Endothelial cell of umbilical vein (primary cell): Measurements from ENCODE around the gene MAPKBP1. TPM values are rescaled to one million over a fixed set of nuclear protein-coding genes. Genes with fewer than 3 reads are reported as not detected.

Source experiments
- BruUV-seq: library from RNA; stranded (reverse); fragments of 400-500 nt; replicated peaks from 2 replicates; lab custom pipeline; 2021; lab: Mats Ljungman, UMichigan
- CTCF ChIA-PET: fragments of 300-600, 350-600 bp; sonication (Branson Sonifier 250); formaldehyde crosslinking; loops from one replicate; lab custom pipeline; 2021; ENCODE audit warnings: antibody characterized with exemption, inconsistent platforms; lab: Charles Lee
- POLR2A ChIA-PET: fragments of 300-600, 350-600 bp; sonication (Branson Sonifier 250); formaldehyde crosslinking; loops from one replicate; lab custom pipeline; 2021; ENCODE audit warnings: antibody characterized with exemption, inconsistent platforms; lab: Charles Lee
- DNase-seq: peaks from one replicate; pipeline ENCODE4 v3.0.0-alpha.2; 2011; ENCODE audit warnings: low read depth, low spot score
- FAIRE-seq: peaks from 2 replicates; lab custom pipeline; 2011; peaks lifted over from hg19 to GRCh38; lab: Jason Lieb, UNC
- H2AFZ ChIP-seq: 2 replicates; pipeline ENCODE4 v1.6.0; 2012; ENCODE audit warnings: low read depth, low read length, control low read depth, inconsistent platforms
- H3K27ac ChIP-seq: 2 replicates; pipeline ENCODE4 v1.5.1; 2011; ENCODE audit warnings: low read depth, mild to moderate bottlenecking, control low read depth, low read length, moderate library complexity; ENCODE audit not compliant: insufficient read depth
- H3K27me3 ChIP-seq, 2 experiments: 2 replicates each; pipeline versions ENCODE4 v1.6.0 to v1.6.1; 2011; ENCODE audit warnings: low read length in 2 of 2, mixed read lengths in 1 of 2; ENCODE audit not compliant: control insufficient read depth in 2 of 2, insufficient read depth in 2 of 2
- H3K36me3 ChIP-seq, 2 experiments: 2 replicates in 1 of 2; 3 replicates in 1 of 2; pipeline ENCODE4 v1.5.1; 2011; ENCODE audit warnings: low read length in 2 of 2, mild to moderate bottlenecking in 1 of 2, moderate library complexity in 1 of 2; ENCODE audit not compliant: control insufficient read depth in 2 of 2, insufficient read depth in 2 of 2; ENCODE audit errors: extremely low read depth in 1 of 2
- H3K4me1 ChIP-seq: 3 replicates; pipeline ENCODE4 v1.5.1; 2011; ENCODE audit warnings: mild to moderate bottlenecking, low read length; ENCODE audit not compliant: control insufficient read depth, insufficient read depth; ENCODE audit errors: extremely low read depth
- H3K4me2 ChIP-seq: 2 replicates; pipeline ENCODE4 v1.6.1; 2011; ENCODE audit warnings: low read length, control low read depth, mixed read lengths; ENCODE audit not compliant: insufficient read depth
- H3K4me3 ChIP-seq, 3 experiments: fragments of 200-600 bp in 1 of 3; sonication (generic), shearing (Covaris generic) in 1 of 3; replicated peaks in 1 of 3; 2 replicates each; pipeline ENCODE4 v1.5.1; 2011 to 2016; ENCODE audit warnings: control low read depth in 3 of 3, low read length in 3 of 3, mild to moderate bottlenecking in 2 of 3, inconsistent platforms in 1 of 3, low read depth in 1 of 3, moderate library complexity in 1 of 3; ENCODE audit not compliant: insufficient read depth in 1 of 3
- H3K79me2 ChIP-seq: 2 replicates; pipeline ENCODE4 v1.6.0; 2012; ENCODE audit warnings: low read length, inconsistent platforms; ENCODE audit not compliant: control insufficient read depth, insufficient read depth
- H3K9ac ChIP-seq: replicated peaks from 2 replicates; pipeline ENCODE3; 2011; ENCODE audit warnings: low read length, control low read depth; ENCODE audit not compliant: insufficient read depth; ENCODE audit errors: extremely low read depth
- H3K9me1 ChIP-seq: replicated peaks from 3 replicates; pipeline ENCODE4 v1.6.0; 2011; ENCODE audit warnings: mild to moderate bottlenecking, low read length; ENCODE audit not compliant: control insufficient read depth, insufficient read depth; ENCODE audit errors: extremely low read depth
- H3K9me3 ChIP-seq: replicated peaks from 2 replicates; pipeline ENCODE4 v1.5.1; 2012; ENCODE audit warnings: low read length, inconsistent platforms; ENCODE audit not compliant: control insufficient read depth, insufficient read depth
- H4K20me1 ChIP-seq: replicated peaks from 2 replicates; pipeline ENCODE3; 2011; ENCODE audit warnings: mild to moderate bottlenecking, low read length; ENCODE audit not compliant: control insufficient read depth, insufficient read depth; ENCODE audit errors: extremely low read depth
- EZH2 ChIP-seq: IDR thresholded peaks from 2 replicates; pipeline ENCODE4 v1.6.1; 2012; ENCODE audit warnings: borderline replicate concordance, low read depth, mild to moderate bottlenecking, moderate library complexity, low read length, inconsistent platforms; ENCODE audit not compliant: severe bottlenecking
- FOS ChIP-seq: IDR thresholded peaks from 2 replicates; pipeline ENCODE4 v1.6.1; 2011; ENCODE audit warnings: mild to moderate bottlenecking, low read length, moderate library complexity, borderline replicate concordance; ENCODE audit not compliant: insufficient read depth
- GATA2 ChIP-seq: IDR thresholded peaks from 2 replicates; pipeline ENCODE4 v1.7.0; 2011; ENCODE audit warnings: low read depth, mild to moderate bottlenecking, moderate library complexity, mixed read lengths, low read length; ENCODE audit not compliant: insufficient read length, insufficient read depth
- JUN ChIP-seq: IDR thresholded peaks from 2 replicates; pipeline ENCODE4 v1.6.1; 2011; ENCODE audit warnings: borderline replicate concordance, low read depth; ENCODE audit not compliant: insufficient read length, insufficient read depth
- MYC ChIP-seq: IDR thresholded peaks from one replicate; pipeline ENCODE4 v1.6.1; 2011; ENCODE audit warnings: mild to moderate bottlenecking, low read depth, low read length
- POLR2A ChIP-seq: IDR thresholded peaks from 2 replicates; pipeline ENCODE4 v1.6.1; 2012; ENCODE audit warnings: low read depth, mild to moderate bottlenecking, control low read depth, low read length
- POLR2AphosphoS5 ChIP-seq: IDR thresholded peaks from 2 replicates; pipeline ENCODE4 v1.6.1; 2012; ENCODE audit warnings: low read depth, mild to moderate bottlenecking, control low read depth, low read length, moderate library complexity; ENCODE audit not compliant: insufficient read depth
- dilution Hi-C: fragments of 300-500 bp; cut with MboI; formaldehyde crosslinking; loops from one replicate; pipeline ENCODE4 v1.15.0; 2019; ENCODE audit warnings: low sequenced_read_pairs; ENCODE audit not compliant: extremely low pct_ligation_motif_present
- intact Hi-C: fragments of 100-400 bp; cut with micrococcal nuclease; formaldehyde crosslinking; loops from one replicate; pipeline ENCODE4 v1.10.0; 2022
- polyA plus RNA-seq, 4 experiments: library from polyadenylated mRNA; depleted of rRNA in 3 of 4; stranded (reverse) in 3 of 4; unstranded in 1 of 4; fragments of >200 nt; gene quantifications; 2 replicates each; pipeline versions ENCODE4 v1.2.1 to v1.2.3, GENCODE V29; 2011 to 2012; ENCODE audit warnings: missing spikeins in 1 of 4
- total RNA-seq: library from RNA; stranded (reverse); gene quantifications from 2 replicates; pipeline ENCODE4 v1.2.3, GENCODE V29; 2021
- TF ChIP-seq, protein P1 (sequence below): IDR thresholded peaks from 2 replicates; pipeline ENCODE4 v1.6.1; 2011; ENCODE audit not compliant: insufficient read depth, insufficient read length
- TF ChIP-seq, protein P2 (sequence below), 2 donors: IDR thresholded peaks; 1 replicate in 1 of 2; 2 replicates in 1 of 2; pipeline ENCODE4 v1.5.1; 2011; ENCODE audit warnings: low read length in 2 of 2, mild to moderate bottlenecking in 2 of 2, moderate library complexity in 2 of 2, control low read depth in 1 of 2, inconsistent platforms in 1 of 2, low read depth in 1 of 2; ENCODE audit not compliant: insufficient read depth in 1 of 2; ENCODE audit errors: extremely low read depth in 1 of 2

MAPKBP1 gene
- total and polyA plus RNA-seq, 2 donors (not counting 3 experiments of a cell fraction or from before 2014, with no cell fraction given): 12.3 to 55.8 TPM

DNA sequence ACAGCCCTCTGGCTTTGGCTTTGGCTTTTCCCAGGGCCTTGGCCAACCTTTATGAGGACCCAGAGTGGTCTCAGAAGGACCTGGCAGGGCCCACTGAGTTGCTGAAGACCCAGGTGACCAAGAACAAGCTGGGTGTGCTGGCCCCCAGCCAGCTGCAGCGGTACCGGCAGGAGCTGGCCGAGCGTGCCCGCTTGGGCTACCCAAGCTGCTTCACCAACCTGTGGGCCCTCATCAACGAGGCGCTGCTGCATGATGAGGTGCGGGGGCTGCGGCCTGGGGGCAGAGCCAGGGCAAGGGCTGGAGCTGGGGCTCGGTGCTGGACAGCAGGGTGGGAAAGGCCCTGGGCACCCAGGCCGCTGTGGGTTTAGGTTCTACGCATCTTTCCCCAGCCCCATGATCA, 70.5 kb downstream of the MAPKBP1 start:
- H3K36me3 ChIP-seq: peaks cover 4 to 30% of the 10 kb centered on the region in 2 experiments
- H3K27me3 ChIP-seq: no peaks in the 10 kb centered on the region
- H3K4me3 ChIP-seq: no peak overlapping the region
- no peak overlapping the region for H3K9ac ChIP-seq
- no peak overlapping the region for H3K4me2 ChIP-seq
- no peaks in the 10 kb centered on the region for H3K79me2 ChIP-seq
- dilution Hi-C loops (no loop called here), intact Hi-C loops (no loop called here)
- no peaks in the 10 kb centered on the region for H3K9me3 ChIP-seq
- no peaks in the 10 kb centered on the region for H3K9me1 ChIP-seq
- DNase-seq: no peak
- ChIA-PET CTCF (interaction anchor here (0.9 to 1.6 kb wide), 3 partner anchors 14 to 60 kb away, joined by 3 to 4 read pairs (median 3); no protein-coding TSS in a partner anchor), POLR2A (no interaction called here)
- TF ChIP-seq FOS: no peak
- no peak for TF ChIP-seq MYC
- TF ChIP-seq, protein P1, sequence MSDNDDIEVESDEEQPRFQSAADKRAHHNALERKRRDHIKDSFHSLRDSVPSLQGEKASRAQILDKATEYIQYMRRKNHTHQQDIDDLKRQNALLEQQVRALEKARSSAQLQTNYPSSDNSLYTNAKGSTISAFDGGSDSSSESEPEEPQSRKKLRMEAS: no peak
- TF ChIP-seq POLR2AphosphoS5: no peak
- TF ChIP-seq EZH2: no peak
- no peak for TF ChIP-seq POLR2A
- TF ChIP-seq, protein P2, sequence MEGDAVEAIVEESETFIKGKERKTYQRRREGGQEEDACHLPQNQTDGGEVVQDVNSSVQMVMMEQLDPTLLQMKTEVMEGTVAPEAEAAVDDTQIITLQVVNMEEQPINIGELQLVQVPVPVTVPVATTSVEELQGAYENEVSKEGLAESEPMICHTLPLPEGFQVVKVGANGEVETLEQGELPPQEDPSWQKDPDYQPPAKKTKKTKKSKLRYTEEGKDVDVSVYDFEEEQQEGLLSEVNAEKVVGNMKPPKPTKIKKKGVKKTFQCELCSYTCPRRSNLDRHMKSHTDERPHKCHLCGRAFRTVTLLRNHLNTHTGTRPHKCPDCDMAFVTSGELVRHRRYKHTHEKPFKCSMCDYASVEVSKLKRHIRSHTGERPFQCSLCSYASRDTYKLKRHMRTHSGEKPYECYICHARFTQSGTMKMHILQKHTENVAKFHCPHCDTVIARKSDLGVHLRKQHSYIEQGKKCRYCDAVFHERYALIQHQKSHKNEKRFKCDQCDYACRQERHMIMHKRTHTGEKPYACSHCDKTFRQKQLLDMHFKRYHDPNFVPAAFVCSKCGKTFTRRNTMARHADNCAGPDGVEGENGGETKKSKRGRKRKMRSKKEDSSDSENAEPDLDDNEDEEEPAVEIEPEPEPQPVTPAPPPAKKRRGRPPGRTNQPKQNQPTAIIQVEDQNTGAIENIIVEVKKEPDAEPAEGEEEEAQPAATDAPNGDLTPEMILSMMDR (IDR thresholded peaks at IDR 0.05; ENCODE audit: extremely low read depth in 1 of 2, insufficient read depth in 1 of 2, low read depth in 1 of 2, low read length in 2 of 2): no peak
- TF ChIP-seq JUN: no peak
- no peak for TF ChIP-seq GATA2
- H3K4me1 ChIP-seq: no peaks in the 10 kb centered on the region
- no peak for FAIRE-seq
- H3K27ac ChIP-seq: no peak overlapping the region
- no peaks in the 10 kb centered on the region for H4K20me1 ChIP-seq
- BruUV-seq: no TSS peak
- no peak overlapping the region for H2AFZ ChIP-seq
